Measurements from ENCODE around the gene ABCB10.
"Not testable (repeated sequence)": the region's sequence is repeated elsewhere in the genome, so short reads cannot be mapped to it uniquely, and the experiment has no call there.

The ABCB10 gene

DNA sequence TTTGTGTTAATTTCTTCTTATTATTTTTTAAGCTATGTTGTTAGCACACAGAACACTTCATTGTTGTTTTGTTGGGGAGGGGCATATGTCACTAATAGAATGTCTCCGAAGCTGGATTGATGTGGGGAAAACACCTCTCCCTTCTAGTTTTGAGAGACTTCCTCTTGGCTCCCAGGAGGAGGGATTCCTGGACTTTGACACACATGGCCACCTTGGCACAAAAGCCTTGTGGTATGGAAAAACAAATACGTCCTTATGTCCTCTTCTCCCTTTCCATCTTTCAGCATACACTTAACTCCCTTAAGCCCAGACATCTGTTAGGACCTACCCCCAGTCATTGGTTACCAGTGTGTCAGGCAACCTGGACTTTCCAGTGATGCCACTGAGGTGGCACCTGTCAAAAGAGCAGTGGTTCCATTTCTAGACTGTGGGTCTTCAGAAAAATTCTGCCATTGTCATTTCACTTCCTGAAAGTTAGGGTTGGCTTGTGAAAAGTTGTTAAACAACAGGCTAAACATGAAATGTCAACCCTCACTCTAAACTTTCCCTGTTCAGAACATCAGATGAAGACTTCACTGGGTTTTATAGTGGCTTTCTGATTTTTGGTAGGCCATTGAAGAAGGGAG, 12.5 kb upstream of the ABCB10 start:
- DNase-seq = no peak

DNA sequence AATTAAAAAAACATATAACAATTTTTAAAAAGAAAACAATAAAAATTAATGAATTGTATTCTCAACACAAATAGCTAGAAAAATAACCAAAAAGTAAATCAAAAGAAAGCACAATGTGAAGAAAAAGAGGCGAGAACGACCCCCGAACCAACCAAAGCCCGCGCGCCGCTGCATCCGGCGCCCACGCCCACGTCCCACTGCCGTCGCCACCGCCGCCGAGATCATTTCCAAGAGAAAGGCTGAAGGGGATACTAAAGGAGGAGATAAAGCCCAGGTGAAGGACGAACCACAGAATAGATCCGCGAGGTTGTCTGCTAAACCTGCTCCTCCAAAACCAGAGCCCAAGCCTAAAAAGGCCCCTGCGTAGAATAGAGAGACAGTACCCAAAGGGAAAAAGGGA, 11.8 kb upstream of the ABCB10 start:
- no peak for DNase-seq

DNA sequence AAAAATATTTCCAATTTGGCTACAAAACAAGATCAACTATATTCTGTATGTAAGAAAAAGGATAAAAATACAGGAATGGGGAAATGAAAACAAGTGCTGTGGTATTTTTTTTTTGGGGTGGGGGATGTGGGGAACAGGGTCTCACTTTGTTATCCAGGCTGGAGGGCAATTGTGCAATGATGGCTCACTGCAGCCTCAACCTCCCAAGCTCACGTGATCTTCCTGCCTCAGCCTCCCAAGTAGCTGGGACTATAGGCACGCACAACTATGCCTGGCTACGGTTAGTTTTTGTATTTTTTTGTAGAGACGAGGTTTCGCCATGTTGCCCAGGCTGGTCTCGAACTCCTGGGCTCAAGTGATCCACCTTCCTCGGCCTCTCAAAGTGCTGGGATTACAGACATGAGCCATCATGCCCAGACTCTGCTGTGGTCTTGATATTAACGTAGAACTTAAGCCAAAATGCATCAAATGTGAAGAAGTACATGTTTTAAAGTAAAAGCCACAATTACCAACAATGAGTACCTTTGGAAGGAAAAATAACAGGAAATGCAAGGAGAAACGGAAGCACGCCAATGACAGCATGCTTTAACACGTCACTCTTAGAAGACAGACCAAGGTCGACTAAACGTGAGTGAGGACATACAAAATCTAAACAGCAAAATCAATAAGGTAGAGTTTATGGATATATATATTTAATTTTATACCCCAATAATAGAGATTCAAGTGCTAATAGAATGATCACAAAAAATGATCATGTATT, 8.8 kb upstream of the ABCB10 start:
- no peak for DNase-seq

DNA sequence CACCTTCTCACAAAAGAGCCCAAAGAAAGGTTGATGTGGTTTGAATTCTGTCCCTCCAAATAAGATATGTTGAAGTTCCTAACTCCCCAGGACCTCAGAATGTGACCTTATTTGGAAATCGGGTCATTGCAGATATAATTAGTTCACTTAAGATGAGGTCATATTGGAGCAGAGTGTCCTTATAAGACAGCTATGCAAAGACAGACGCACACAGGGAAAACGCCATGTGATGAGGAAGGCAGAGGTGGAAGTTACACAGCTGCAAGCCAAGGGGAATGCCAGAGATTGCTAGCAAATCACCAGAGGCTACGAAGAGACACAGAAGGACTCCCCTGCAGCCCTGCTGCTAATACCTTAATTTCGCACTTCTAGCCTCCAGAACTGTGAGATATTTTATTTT, 5.2 kb upstream of the ABCB10 start:
- peak; percentile 35 for DNase-seq

DNA sequence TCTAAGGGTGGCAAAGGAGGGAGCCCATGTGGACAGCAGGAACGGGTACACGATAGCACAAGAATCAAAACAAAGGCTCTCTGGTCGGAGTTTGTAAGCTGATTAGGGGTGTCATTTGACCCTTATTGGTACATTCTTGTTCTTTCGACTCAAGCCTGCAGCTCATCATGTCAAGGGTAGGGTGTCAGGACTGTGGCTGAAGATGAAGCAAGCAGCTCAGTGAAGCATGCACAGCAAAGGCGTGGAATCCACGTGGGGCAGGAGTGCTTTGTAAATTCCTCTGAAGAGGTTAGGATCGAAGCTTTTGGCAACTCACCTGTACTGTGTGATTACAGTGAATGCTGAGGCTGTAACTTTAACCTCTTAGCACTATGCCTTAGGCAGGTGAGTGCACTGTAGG, 4.7 kb upstream of the ABCB10 start:
- DNase-seq = no peak

DNA sequence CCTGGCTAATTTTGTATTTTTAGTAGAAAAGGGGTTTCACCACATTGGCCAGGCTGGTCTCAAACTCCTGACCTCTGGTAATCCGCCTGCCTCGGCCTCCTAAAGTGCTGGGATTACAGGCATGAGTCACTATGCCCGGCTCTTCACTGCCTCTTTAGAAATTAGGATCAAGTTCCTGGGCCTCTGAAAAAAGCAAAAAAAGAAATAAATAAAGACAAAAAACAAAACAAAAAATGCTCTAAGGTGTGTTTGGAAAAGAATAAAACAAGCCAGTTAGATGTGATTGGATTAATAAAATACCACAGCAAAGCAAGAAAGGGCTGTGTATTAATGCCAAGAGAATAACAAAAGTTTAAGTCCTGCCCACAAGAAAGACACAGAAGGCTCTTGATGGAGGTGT, 4.2 kb upstream of the ABCB10 start:
- no peak for DNase-seq

DNA sequence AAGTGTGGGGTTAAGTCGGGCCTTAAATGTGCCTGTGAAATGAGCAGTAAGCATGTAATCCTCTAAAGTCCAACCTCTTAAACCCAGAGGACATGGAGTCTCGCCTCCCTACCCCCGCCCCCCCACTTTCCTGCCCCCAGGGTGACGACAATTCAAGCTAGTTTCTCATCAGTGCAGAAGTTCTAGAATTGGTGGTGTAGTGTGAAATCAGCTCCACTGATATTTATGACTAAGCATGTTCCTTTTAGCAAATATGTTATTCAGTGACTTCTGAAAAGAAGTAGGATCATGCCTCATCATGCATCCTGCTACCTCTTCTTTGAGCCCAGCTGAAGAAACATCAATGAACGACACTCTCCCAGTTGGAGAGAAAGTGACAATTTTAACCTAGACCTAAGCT, 2.6 kb upstream of the ABCB10 start:
- no peak for DNase-seq

DNA sequence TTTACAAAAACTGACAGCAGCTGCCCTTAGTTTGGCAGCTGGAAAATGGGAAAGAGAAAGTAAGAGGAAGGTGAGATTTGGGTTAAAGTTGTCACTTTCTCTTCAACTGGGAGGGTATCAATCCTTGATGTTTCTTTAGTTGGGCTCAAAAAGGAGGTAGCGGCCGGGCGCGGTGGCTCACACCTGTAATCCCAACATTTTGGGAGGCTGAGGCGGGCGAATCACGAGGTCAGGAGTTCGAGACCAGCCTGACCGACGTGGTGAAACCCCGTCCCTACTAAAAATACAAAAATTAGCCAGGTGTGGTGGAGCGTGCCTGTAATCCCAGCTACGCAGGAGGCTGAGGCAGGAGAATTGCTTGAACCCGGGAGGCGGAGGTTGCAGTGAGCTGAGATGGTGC, 1.6 kb upstream of the ABCB10 start:
- DNase-seq = not testable (repeated sequence)

DNA sequence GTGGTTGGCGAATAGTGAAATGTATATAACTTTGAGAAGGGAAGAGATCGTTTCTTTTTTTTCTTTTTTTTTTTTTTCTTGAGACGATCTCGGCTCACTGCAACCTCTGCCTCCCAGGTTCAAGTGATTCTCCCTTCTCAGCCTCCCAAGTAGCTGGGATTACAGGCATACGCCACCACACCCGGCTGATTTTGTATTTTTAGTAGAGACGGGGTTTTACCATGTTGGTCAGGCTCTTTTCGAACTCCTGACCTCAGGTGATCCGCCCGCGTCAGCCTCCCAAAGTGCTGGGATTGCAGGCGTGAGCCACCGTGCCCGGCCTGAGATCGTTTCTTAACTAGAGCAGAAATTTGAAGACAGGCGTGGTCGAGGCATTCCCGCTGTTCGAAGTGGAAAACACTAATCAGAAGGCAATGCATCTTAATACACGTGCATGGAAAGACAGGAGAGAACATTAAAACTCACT, 862 bp upstream of the ABCB10 start:
- DNase-seq = not testable (repeated sequence)

DNA sequence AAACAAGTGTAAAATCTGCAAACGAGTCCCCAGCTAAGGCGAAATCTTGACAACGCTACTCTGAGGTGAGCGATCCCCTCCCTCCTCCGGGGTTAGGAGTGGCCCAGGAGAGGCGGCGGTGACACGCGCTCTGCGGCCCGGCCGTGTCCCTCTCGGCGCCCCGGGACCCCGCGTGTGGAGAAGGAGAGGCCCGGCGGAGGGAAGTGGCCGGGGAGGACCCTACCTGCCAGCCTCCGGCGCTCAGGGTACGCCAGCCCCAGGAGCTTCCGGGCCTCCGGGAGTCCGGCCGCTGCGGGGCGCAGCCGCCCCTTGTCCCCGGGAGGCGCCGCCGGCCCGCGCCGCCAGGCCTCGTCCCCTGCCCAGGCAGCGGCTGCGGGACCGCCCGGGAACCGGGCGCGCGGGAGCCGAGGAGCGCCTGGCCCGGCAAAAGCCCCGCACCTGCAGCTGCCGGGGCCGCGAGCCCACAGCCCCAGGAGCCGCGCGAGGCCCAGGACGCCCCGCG, 543 bp downstream of the ABCB10 start:
- peak; percentile 38 for DNase-seq

DNA sequence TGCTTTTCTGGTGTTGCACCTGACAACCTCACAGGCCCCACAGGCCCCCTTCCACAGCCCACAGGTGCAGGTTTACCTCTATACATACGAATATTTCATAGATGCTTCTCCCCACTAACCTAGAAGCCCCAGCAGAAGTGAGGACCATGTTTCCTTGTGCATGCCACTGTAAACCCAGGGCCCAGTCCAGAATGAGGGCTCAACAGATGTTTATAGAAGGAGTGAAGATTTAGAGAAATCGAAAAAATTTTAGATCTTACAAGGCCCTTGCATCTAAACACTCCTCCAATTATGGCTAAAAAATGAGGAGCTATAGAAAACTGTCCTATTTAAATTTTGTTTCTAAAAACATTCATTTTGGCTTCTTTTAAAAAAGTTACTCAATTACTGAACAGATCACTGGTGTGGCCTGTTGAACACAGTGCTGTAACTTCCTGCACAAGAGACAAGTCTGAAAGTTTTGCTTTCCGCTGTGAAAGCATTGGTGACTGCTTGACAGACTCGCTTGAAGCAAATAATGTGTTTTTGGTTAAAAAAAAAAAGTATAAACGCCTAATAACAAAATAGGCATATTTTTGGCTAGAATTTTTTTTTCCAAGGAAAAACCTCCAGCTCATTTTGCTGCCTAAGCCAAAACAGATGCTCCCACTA, 1.2 kb downstream of the ABCB10 start:
- peak; percentile 15 for DNase-seq

DNA sequence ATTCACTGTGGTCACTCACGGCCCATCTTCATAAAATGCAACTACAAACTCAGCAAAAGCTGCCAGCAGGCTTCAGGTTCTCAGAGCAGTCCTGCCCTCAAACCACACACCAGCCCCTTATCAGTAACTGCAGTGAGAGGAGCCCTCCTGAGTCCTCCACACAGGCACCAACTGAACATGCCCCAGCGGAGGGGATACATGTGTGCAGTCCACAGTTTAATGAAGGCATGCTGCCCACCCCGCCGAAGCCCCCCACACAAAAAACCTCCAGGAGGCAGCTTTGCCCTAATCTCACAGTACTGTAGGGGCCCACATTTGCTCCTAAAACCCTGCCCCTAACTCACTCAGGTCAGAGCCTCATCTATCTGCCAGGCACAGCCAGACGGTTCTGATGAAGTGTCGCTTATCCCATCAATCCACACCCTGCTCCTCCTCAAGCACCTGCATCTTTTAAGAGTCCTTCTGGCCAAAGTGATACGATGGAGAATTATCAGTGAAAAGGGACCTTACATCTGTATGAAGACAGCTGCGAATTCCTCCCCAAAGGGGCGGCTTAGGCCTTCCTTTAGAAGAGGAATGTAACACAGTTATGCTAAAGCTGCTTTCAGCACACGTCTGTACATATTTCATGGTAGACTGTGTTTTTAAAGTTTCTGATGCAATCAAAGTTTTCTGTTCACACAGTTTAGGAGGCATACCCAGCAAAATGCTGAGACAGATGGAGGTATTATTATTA, 3.5 kb downstream of the ABCB10 start:
- peak; percentile 49 for DNase-seq

DNA sequence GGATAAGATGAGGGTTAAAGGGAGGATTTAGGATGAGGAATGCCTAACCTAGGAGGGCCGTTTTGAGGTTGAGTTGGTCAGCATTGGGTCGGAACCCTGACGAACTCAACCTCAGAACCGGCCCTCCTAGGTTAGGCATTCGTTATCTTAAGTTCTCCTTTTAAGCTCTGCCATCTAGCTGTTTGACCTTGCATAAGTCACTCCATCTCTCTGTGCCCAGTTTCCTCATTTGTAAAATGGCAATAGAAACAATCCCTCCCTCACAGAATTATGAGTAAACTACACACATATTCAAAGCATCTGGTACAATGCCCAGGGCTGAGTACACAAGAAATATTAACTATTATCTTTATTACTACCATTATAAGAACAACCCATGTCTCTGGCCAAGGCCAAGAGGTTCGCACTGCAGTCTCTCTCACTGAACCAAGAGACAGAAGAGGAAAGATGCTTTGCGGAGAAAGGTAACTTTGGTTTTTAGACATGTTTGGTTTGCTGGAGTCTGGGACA, 4.8 kb downstream of the ABCB10 start:
- DNase-seq = no peak

DNA sequence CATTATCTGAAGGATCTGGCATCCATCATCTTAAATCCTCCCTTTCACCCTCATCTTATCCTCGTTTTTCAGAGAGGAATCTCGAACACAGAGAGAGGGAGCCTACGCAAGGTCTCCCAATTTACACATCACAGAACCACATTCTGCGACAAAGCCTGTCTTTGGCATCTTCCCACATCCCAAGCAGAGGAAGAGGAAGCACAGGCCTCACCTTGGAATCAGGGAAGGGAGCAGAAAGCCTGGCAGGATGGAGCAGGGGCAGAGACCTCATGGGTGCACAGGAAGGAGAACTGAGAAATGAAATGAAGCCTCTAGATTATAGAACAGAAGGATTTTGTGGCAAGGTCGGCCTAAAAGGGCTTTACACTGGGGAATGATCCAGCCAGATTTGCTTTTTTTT, 5.8 kb downstream of the ABCB10 start:
- DNase-seq = no peak

DNA sequence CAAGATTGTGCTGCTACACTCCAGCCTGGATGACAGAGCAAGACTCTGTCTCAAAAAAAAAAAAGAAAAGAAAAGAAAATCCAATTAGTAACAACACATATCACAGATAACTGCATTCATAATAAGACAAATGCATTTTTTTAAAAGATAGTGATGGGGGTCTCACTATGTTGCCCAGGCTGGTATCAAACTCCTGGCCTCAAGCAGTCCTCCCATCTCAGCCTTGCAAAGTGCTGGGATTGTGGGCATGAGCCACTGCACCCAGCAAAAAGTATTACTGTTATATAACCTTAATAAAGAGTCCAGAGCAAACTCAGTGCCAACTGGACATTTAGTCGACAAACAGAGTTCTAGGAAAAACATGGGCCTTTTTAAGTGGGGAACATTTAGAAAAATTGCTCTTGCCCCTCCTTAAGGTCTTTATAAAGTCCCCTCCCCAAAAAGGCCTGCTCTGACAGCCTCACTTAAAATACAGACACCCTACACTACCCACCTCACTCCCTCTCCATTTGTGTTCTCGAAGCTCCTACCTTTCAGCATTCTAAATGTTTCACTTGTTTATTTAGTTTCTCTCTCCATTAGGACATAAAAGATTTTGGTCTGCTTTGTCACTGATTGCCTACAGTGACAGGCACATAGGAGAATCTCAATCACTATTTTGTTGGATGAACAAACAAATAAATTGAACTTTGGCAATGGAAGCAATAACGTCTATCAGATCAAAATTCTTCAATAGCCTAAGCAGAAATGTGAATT, 7.5 kb downstream of the ABCB10 start:
- DNase-seq = no peak

DNA sequence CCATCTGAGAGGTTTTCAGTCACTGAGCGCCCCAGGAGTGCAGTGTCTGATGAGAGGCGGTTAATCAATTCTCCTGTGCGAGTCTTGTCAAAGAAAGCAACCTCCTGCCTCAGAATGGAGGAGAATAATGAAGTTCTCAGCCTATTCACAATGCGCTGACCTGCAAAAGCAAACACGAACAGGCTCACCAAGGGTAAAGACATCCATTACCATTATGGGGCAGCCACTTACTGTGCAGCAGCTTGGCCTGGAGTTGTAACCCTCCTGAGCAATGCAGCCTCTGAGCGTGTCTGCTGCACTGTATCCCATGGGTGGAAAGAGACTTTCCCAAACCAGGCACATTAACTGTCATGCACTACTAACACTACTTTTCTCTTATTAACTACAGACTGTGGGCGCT, 11.0 kb downstream of the ABCB10 start:
- DNase-seq = no peak

DNA sequence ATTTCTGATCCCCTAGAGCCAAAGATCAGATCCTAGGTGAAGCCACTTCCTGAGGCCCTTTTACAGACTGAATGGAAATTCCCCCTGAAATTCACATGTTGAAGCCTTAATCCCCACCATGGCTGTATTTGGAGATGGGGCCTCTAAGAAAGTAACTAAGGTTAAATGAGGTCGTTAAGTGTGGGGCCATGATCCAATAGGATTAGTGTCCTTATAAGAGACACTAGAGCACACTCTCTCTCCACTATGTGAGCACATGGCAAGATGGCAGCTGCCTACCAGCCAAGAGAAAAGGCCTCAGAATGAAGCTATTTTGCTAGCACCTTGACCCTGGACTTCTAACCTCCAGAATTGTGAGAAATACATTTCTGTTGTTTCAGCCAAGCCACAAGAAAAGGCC, 13.9 kb downstream of the ABCB10 start:
- no peak for DNase-seq

DNA sequence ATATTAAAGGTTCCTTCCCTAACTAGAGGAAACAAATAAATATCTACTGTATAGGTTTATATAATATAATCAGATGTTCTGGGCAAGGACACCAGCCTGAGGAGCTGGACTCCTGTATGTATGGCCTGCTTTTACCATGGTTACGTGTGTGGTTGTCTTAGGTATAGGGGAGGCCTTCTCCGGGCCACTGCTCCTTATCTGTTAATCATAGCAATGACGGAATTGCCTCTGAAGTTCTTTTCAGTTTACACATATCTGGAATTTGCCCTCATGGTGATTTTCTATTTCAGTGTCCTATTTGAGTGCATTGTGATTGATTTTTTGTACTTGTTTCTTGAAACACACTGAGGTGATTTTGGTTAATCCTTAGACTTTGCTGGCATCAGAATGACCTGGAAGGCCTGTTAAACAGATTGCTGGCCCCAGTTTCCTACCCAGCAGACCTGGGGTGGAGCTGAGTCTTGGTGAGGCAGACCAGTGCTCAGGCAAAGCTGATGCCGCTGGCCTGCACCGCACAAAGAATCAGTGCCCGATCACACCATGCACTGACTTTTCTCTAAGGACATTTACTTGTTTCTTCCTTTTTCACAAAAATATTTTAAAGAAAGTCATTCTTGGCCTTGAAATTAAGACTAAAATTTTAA, 18.5 kb downstream of the ABCB10 start:
- no peak for DNase-seq

DNA sequence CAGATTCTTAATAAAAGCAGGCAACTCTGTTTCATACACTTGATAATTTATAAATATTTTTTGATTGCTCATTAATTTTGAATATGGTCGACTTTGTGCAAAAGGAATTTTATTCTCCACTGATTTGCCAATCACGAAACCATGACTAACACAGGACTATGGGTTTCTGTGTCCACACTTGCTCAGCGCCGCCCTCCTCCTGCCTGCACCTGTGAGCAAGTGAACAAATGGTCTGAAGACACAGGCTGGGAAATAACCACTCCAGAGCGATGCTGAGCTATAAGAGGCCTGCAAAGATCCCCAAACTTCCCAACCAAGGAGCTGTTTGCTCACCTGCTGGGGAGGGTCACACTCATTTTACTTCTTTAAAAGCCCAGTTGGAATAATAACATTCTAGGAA, 19.6 kb downstream of the ABCB10 start:
- DNase-seq = no peak

DNA sequence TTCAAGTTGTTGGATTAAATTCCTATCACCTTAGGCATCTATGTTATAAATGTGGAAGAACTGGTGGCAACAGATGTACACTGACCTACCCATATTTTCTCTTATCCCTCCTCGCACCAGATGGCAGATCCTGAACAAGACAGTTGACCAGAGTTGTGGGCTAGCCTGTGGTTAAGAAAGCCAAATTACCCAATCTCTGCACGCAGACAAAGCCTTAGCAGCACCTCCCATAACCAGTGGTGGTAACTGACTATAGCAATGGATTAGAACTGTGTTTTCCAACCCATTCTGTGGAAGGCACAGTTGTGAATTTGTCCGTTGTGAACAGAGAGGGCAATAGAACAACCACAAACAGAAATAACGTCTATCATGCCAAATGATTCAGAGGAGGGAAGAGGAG, 20.6 kb downstream of the ABCB10 start:
- no peak for DNase-seq

DNA sequence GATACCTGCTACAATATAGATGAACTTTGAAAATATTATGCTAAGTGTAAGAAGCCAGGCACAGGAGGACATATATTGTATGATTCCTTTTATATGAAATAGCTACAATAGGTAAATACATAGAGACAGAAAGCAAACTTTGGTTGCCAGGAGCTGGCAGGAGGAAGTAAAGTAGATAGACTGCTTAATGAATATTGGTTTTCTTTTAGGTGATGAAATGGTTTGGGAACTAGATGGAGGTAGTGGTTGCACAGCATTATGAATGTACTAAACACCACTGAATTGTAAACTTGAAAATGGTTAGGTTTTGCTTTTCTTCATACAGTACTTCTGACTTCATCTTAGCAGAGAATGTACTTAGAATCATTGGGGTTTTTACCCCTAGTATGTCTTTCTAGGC, 21.5 kb downstream of the ABCB10 start:
- no peak for DNase-seq

DNA sequence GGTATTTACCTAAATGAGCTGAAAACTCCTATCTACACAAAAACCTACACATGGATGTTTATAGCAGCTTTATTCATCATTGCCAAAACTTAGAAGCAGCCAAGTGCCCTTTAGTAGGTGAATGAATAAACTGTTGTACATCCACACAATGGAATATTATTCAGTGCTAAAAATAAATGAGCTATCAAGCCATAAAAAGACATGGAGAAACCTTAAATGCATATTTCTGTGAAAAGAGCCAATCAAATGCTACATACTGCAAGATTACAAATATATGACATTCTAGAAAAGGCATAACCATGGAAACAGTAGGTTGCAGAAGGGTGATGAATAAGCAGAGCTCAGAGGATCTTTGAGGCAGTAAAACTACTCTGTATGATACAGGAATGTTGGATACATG, 23.3 kb downstream of the ABCB10 start:
- peak; percentile 49 for DNase-seq

Data from fibroblast of skin of right biceps (primary cell).